CD8-positive, alpha-beta memory T cell (primary cell): ENCODE results near the gene NFE2L3. TPM values are rescaled to one million over a fixed set of nuclear protein-coding genes. Genes with fewer than 3 reads are reported as not detected.

Experiments used
- CTCF ChIA-PET: fragments of 350-600 bp; sonication (Branson Sonifier 250); formaldehyde crosslinking; loops from one replicate; lab custom pipeline; 2021; ENCODE audit warnings: antibody characterized with exemption; lab: Charles Lee
- POLR2A ChIA-PET: fragments of 350-600 bp; sonication (Branson Sonifier 250); formaldehyde crosslinking; loops from one replicate; lab custom pipeline; 2021; ENCODE audit warnings: antibody characterized with exemption; lab: Charles Lee
- DNase-seq, 5 donors: peaks; one replicate each; pipeline versions ENCODE4 v3.0.0 to v3.0.0-alpha.2; 2020 to 2022; ENCODE audit warnings: mixed read lengths in 1 of 5
- H3K27ac ChIP-seq: one replicate; pipeline ENCODE4 v1.7.0; 2013; ENCODE audit warnings: low read depth, mild to moderate bottlenecking, low read length, moderate library complexity
- H3K27me3 ChIP-seq: 2 replicates; pipeline ENCODE4 v1.7.0; 2013; ENCODE audit warnings: low read length, mild to moderate bottlenecking; ENCODE audit not compliant: insufficient read depth, poor library complexity, severe bottlenecking
- H3K36me3 ChIP-seq: 2 replicates; pipeline ENCODE4 v1.7.0; 2013; ENCODE audit warnings: mild to moderate bottlenecking, low read length, moderate library complexity; ENCODE audit not compliant: insufficient read depth
- H3K4me1 ChIP-seq: 2 replicates; pipeline ENCODE4 v1.7.0; 2013; ENCODE audit warnings: mild to moderate bottlenecking, low read length, moderate library complexity; ENCODE audit not compliant: insufficient read depth
- H3K4me3 ChIP-seq: 2 replicates; pipeline ENCODE4 v1.7.0; 2013; ENCODE audit warnings: mild to moderate bottlenecking, low read length
- H3K9me3 ChIP-seq: 2 replicates; pipeline ENCODE4 v1.7.0; 2013; ENCODE audit warnings: mild to moderate bottlenecking, low read length
- H3K27ac Mint-ChIP-seq, 8 donors: one replicate each; pipeline ENCODE4 v1.8.0; 2020 to 2021; ENCODE audit warnings: mixed read lengths in 8 of 8, mild to moderate bottlenecking in 6 of 8, inconsistent platforms in 3 of 8, moderate library complexity in 3 of 8
- H3K27me3 Mint-ChIP-seq, 2 donors: one replicate each; pipeline ENCODE4 v1.8.0; 2020 to 2021; ENCODE audit warnings: mixed read lengths in 2 of 2, mild to moderate bottlenecking in 1 of 2, moderate library complexity in 1 of 2
- H3K36me3 Mint-ChIP-seq, 3 donors: one replicate each; pipeline ENCODE4 v1.8.0; 2020 to 2021; ENCODE audit warnings: mixed read lengths in 3 of 3, inconsistent platforms in 1 of 3, mild to moderate bottlenecking in 1 of 3
- H3K4me1 Mint-ChIP-seq, 3 donors: one replicate each; pipeline ENCODE4 v1.8.0; 2020 to 2021; ENCODE audit warnings: mixed read lengths in 3 of 3, inconsistent platforms in 1 of 3, mild to moderate bottlenecking in 1 of 3
- H3K4me3 Mint-ChIP-seq, 7 donors: one replicate each; pipeline ENCODE4 v1.8.0; 2020 to 2021; ENCODE audit warnings: mixed read lengths in 7 of 7, mild to moderate bottlenecking in 6 of 7, moderate library complexity in 4 of 7, inconsistent platforms in 2 of 7
- H3K9me3 Mint-ChIP-seq, 5 donors: one replicate each; pipeline ENCODE4 v1.8.0; 2020 to 2022; ENCODE audit warnings: mixed read lengths in 5 of 5, mild to moderate bottlenecking in 3 of 5, moderate library complexity in 2 of 5, inconsistent platforms in 1 of 5
- polyA plus RNA-seq: library from polyadenylated mRNA; unstranded; fragments of 300-500 nt; fragmentation: Illumina TruSeq; gene quantifications from one replicate; pipeline ENCODE4 v1.2.3, GENCODE V29; 2021
- total RNA-seq, 2 experiments: library from RNA; stranded (reverse); gene quantifications; one replicate each; pipeline ENCODE4 v1.2.3, GENCODE V29; 2021

The NFE2L3 gene
- total and polyA plus RNA-seq, 3 experiments from 2014 or later: 6.5 to 47.4 (median 43.5) TPM

DNA sequence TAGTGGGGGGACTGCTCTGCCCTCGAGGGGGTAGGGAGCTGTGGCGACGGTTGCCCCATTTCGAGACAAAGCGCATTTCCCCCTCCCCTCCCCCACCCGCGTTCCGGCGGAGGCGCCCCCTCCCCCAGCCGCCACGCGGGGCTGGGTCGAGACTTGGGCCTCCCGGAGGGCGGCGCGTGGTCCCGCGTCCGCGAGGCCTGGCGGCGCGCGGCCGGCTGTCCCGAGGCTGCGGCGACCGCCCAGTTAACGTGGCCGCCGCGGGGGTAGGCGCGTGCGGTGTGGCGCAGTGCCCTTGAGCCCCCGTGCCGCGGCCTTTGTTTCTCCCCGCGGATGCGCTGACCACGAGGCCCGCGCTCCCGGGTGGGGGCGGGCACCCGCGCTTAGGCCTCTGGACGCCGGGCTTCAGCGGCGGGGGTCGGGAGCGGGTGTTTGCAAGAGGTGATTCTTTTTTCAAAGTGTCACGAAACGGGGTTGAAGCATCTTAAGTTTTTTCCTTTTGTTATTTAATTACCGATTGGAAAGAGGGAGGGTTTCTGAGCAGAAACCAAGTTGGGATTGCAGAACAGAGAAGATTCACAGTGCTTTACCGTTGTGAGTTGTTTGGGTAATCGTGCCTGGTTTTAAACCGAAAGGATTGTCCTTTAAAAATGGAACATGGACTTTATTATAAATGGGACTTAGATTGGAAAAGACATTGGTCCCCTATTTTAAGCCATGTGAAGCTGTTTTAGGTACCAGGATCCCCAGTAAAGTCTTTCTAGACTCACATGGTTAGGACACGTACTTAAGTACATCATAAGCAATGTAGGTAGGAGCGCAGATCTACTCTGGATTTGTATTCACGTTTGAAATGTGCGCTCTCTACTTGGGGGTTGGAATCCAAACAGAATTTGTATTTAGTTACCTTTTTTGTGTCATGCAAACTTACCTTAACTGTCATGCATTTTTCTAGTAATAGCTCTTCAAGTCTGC lies 50.3 kb downstream of the NFE2L3 start:
- H3K4me3 Mint-ChIP-seq: peak overlapping the region; percentile 78 to 98 (median 92)
- peak in 4 of 5 donors; percentile 44 to 77 (median 58) for DNase-seq
- Histone ChIP-seq H3K27ac (peak overlapping the region; percentile 81), H3K27me3 (no peaks in the 10 kb centered on the region), H3K36me3 (peaks cover 26% of the 10 kb centered on the region), H3K4me3 (peak overlapping the region; percentile 69), H3K4me1 (peaks cover 28% of the 10 kb centered on the region), H3K9me3 (no peaks in the 10 kb centered on the region)
- peaks cover 12 to 64% (median 17%) of the 10 kb centered on the region in 3 donors for H3K36me3 Mint-ChIP-seq
- H3K4me1 Mint-ChIP-seq: peaks cover 47 to 60% (median 51%) of the 10 kb centered on the region in 3 donors
- peak overlapping the region; percentile 59 to 99 (median 91) for H3K27ac Mint-ChIP-seq
- peaks cover 0 to 14% of the 10 kb centered on the region in 2 donors for H3K27me3 Mint-ChIP-seq
- POLR2A ChIA-PET: interaction anchor here (0.6 to 6.1 kb wide), 11 partner anchors 8 to 310 kb away, joined by 3 to 55 read pairs (median 4); partner anchors contain the start of gene NFE2L3
- H3K9me3 Mint-ChIP-seq: peaks cover 0 to 5% (median 0%) of the 10 kb centered on the region in 5 donors
- CTCF ChIA-PET: interaction anchor here (0.7 to 2.0 kb wide), 8 partner anchors 8 to 123 kb away, joined by 3 to 6 read pairs (median 4); no protein-coding TSS in a partner anchor

DNA sequence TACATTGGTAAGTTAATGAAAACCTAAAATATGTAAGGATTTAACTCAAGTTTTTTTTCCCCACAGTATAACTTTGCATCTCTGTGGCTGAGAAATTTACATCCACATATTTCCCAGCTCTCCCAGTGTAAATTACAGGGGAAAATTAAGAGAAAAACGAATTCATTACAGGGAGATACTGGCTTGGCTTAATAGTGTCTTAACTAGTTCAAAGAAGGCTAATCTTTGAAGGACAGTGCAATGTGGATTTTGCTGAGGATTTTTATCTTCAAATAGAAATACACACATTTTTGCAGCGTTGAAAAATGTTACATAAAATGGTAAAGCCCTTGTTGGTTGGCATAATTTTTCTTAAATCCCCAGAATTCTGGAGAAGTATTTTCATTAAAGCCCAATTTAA lies 51.0 kb downstream of the NFE2L3 start:
- Mint-ChIP-seq H3K4me1 (peaks cover 42 to 56% (median 49%) of the 10 kb centered on the region in 3 donors), H3K4me3 (peak overlapping the region; percentile 78 to 94 (median 92)), H3K9me3 (peaks cover 0 to 5% (median 0%) of the 10 kb centered on the region in 5 donors), H3K27ac (peak overlapping the region; percentile 59 to 94 (median 88)), H3K27me3 (peaks cover 0 to 14% of the 10 kb centered on the region in 2 donors), H3K36me3 (peaks cover 10 to 66% (median 15%) of the 10 kb centered on the region in 3 donors)
- ChIA-PET CTCF (interaction anchor here (0.7 to 1.2 kb wide), 4 partner anchors 9 to 124 kb away, joined by 3 to 4 read pairs (median 3); no protein-coding TSS in a partner anchor), POLR2A (interaction anchor here (1.5 to 2.1 kb wide), 4 partner anchors 11 to 124 kb away, joined by 4 to 8 read pairs (median 4); no protein-coding TSS in a partner anchor)
- Histone ChIP-seq H3K9me3 (no peaks in the 10 kb centered on the region), H3K27ac (peak overlapping the region; percentile 81), H3K27me3 (no peaks in the 10 kb centered on the region), H3K36me3 (peaks cover 22% of the 10 kb centered on the region), H3K4me3 (peak overlapping the region; percentile 69), H3K4me1 (peaks cover 23% of the 10 kb centered on the region)
- no peak for DNase-seq

- DNase-seq: no peak
- Histone ChIP-seq H3K4me3 (no peak overlapping the region), H3K27ac (no peak overlapping the region), H3K27me3 (no peaks in the 10 kb centered on the region), H3K36me3 (peaks cover 40% of the 10 kb centered on the region), H3K9me3 (no peaks in the 10 kb centered on the region), H3K4me1 (peaks cover 29% of the 10 kb centered on the region)
- ChIA-PET POLR2A (no interaction called here), CTCF (interaction anchor here (0.7 to 1.6 kb wide), 5 partner anchors 9 to 157 kb away, joined by 3 to 7 read pairs (median 3); no protein-coding TSS in a partner anchor)
- peak overlapping the region in 2 of 8 donors; percentile 39 to 56 for H3K27ac Mint-ChIP-seq
- H3K27me3 Mint-ChIP-seq: no peaks in the 10 kb centered on the region
- no peak overlapping the region for H3K4me3 Mint-ChIP-seq
- H3K36me3 Mint-ChIP-seq: peaks cover 0 to 74% (median 15%) of the 10 kb centered on the region in 3 donors
- no peaks in the 10 kb centered on the region for H3K9me3 Mint-ChIP-seq
- H3K4me1 Mint-ChIP-seq: peaks cover 42 to 70% (median 61%) of the 10 kb centered on the region in 3 donors
These were observed 56.0 kb downstream of the NFE2L3 start for GRCh38 chr7:26208040-26208439.

DNA sequence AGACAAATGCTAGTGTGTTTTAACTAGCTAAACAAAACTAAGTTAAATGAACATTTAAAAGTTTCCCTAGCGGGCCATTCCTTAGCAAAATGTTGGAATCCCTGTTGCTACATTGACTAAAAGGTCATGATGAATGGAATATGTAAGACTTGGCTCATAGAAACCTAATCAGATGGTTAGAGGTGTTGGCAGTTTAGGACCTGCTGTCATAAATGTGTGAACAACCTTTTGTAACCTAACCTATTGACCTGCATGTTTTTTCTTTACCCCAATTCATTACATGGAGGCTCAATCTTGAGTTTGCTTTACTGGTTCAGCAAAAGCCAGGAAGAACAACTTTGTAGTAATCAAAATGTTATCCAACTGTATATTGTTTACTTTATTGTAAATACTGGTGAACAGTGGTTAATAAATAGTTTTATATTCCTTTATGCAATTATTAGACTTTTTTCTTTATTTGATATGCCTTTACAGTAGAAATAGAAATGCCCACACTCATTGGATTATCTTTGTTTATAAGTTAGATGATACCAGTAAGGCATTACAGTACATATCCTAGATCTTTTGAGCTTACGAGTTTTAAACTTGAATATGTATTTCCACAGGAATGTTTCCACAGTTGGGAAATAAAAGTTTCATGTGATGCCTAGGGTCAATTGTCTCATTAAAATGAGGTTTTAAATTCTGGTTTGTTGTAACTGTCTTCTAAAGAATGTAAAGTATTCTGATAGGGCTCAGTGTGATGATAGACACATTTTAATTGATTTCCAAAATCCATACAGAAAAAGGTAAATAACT lies 61.1 kb downstream of the NFE2L3 start:
- Histone ChIP-seq H3K4me3 (no peak overlapping the region), H3K36me3 (peaks cover 34% of the 10 kb centered on the region), H3K4me1 (peaks cover 6% of the 10 kb centered on the region), H3K27me3 (no peaks in the 10 kb centered on the region), H3K9me3 (no peaks in the 10 kb centered on the region), H3K27ac (no peak overlapping the region)
- Mint-ChIP-seq H3K36me3 (peaks cover 0 to 54% (median 15%) of the 10 kb centered on the region in 3 donors), H3K9me3 (no peaks in the 10 kb centered on the region), H3K27ac (peak overlapping the region in 2 of 8 donors; percentile 29 to 41), H3K4me1 (peaks cover 6 to 31% (median 17%) of the 10 kb centered on the region in 3 donors), H3K27me3 (no peaks in the 10 kb centered on the region), H3K4me3 (no peak overlapping the region)
- DNase-seq: no peak
- POLR2A ChIA-PET: interaction anchor here (1.0 to 1.2 kb wide), 2 partner anchors 11 to 13 kb away, joined by 4 read pairs; partner anchors contain the start of gene CBX3
- CTCF ChIA-PET: interaction anchor here (0.5 to 1.5 kb wide), 3 partner anchors 10 to 150 kb away, joined by 3 read pairs; no protein-coding TSS in a partner anchor

DNA sequence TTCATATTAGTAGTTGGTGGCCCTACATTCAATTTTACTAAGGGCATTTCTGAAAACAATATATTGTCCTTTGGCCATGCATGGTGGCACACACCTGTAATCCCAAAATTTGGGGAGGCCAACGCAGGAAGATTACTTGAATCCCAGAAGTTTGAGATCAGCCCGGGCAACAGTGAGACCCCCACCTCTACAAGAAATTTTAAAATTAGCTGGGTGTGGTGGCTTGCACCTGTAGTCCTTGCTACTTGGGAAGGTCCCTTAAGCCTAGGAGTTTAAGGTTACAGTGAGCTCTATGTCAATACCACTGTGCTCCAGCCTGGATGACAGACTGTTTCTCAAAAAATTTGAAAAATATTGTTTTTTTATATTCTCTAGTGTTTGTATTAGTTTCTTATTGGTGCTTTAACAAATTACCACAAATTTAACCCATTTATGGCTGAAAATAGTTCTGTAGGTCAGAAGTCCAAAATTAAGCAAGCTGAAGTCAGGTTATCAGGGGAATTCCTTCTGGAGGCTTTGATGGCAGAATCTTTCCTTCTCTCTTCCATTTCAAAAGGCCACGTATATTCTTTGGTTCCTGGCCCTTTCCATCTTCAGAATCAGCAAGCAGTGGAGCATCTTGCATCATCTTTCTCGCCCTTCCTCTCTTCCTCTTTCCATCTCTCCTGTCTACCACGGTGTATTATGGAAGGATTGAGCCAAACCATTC lies 62.0 kb downstream of the NFE2L3 start:
- H3K36me3 Mint-ChIP-seq: peaks cover 0 to 49% (median 15%) of the 10 kb centered on the region in 3 donors

GRCh38 chr7:26216049-26216448 lies 64.1 kb downstream of the NFE2L3 start:
- H3K36me3 ChIP-seq: peaks cover 15% of the 10 kb centered on the region
- Mint-ChIP-seq H3K4me1 (peaks cover 0 to 19% (median 11%) of the 10 kb centered on the region in 3 donors), H3K27ac (no peak overlapping the region), H3K4me3 (no peak overlapping the region), H3K27me3 (peaks cover 0 to 4% of the 10 kb centered on the region in 2 donors), H3K9me3 (no peaks in the 10 kb centered on the region), H3K36me3 (peaks cover 0 to 28% (median 10%) of the 10 kb centered on the region in 3 donors)
- no peaks in the 10 kb centered on the region for H3K4me1 ChIP-seq
- POLR2A ChIA-PET: interaction anchor here (1.1 kb wide), 1 partner anchor 55 kb away, joined by 3 read pairs; no protein-coding TSS in a partner anchor
- H3K4me3 ChIP-seq: no peak overlapping the region
- H3K9me3 ChIP-seq: no peaks in the 10 kb centered on the region
- no peak overlapping the region for H3K27ac ChIP-seq
- CTCF ChIA-PET: interaction anchor here (1.7 kb wide), 1 partner anchor 18 kb away, joined by 5 read pairs; no protein-coding TSS in a partner anchor
- no peak for DNase-seq
- no peaks in the 10 kb centered on the region for H3K27me3 ChIP-seq

More for the DNA sequence above, 62.0 kb downstream of the NFE2L3 start:
- H3K27me3 ChIP-seq: no peaks in the 10 kb centered on the region
- no peaks in the 10 kb centered on the region for H3K9me3 Mint-ChIP-seq
- no peak overlapping the region for H3K4me3 Mint-ChIP-seq
- CTCF ChIA-PET: interaction anchor here (1.5 kb wide), 1 partner anchor 26 kb away, joined by 3 read pairs; no protein-coding TSS in a partner anchor
- no peak overlapping the region for H3K27ac ChIP-seq
- H3K27ac Mint-ChIP-seq: peak overlapping the region in 3 of 8 donors; percentile 2 to 85 (median 47)
- no peaks in the 10 kb centered on the region for H3K27me3 Mint-ChIP-seq
- peaks cover 34% of the 10 kb centered on the region for H3K36me3 ChIP-seq
- H3K4me3 ChIP-seq: no peak overlapping the region
- H3K9me3 ChIP-seq: no peaks in the 10 kb centered on the region
- no peak for DNase-seq
- H3K4me1 Mint-ChIP-seq: peaks cover 6 to 31% (median 17%) of the 10 kb centered on the region in 3 donors
- peaks cover 6% of the 10 kb centered on the region for H3K4me1 ChIP-seq
- POLR2A ChIA-PET: interaction anchor here (1.0 to 1.2 kb wide), 2 partner anchors 12 to 14 kb away, joined by 4 read pairs; partner anchors contain the start of gene CBX3
